SU-DHL-6 (cell line): Measurements from ENCODE around the gene MSH3.

Source experiments
- H2AFZ ChIP-seq: fragments of 200-600 bp; sonication (generic); 2 replicates; pipeline ENCODE4 v1.6.1; 2014; ENCODE audit warnings: low read depth, mild to moderate bottlenecking, moderate library complexity, mixed read lengths, antibody characterized with exemption, low read length; ENCODE audit not compliant: severe bottlenecking
- H3F3A ChIP-seq: fragments of 200-600 bp; shearing (Covaris generic); 2 replicates; pipeline ENCODE4 v1.6.0; 2016; ENCODE audit warnings: antibody characterized with exemption, mild to moderate bottlenecking; ENCODE audit not compliant: insufficient read depth
- H3K27ac ChIP-seq: fragments of 200-600 bp; sonication (generic); 2 replicates; pipeline ENCODE4 v1.5.1; 2016; ENCODE audit warnings: low read depth, mild to moderate bottlenecking, low read length, moderate library complexity, mixed read lengths
- H3K27me3 ChIP-seq: fragments of 200-600 bp; sonication (generic), shearing (Covaris generic); 2 replicates; pipeline ENCODE4 v1.6.0; 2014; ENCODE audit warnings: mild to moderate bottlenecking, low read length
- H3K36me3 ChIP-seq: fragments of 200-600 bp; sonication (generic); 2 replicates; pipeline ENCODE4 v1.6.1; 2014; ENCODE audit warnings: mild to moderate bottlenecking, low read length, mixed read lengths
- H3K4me2 ChIP-seq: fragments of 300-600, 200-600 bp; shearing (Covaris generic), sonication (generic); 2 replicates; pipeline ENCODE4 v1.6.0; 2014; ENCODE audit warnings: low read length, low read depth, mild to moderate bottlenecking; ENCODE audit not compliant: poor library complexity, severe bottlenecking
- H3K4me3 ChIP-seq: fragments of 200-600 bp; sonication (generic); 2 replicates; pipeline ENCODE4 v1.5.1; 2014; ENCODE audit warnings: antibody characterized with exemption, low read length, mild to moderate bottlenecking, mixed read lengths; ENCODE audit not compliant: insufficient read depth, poor library complexity, severe bottlenecking
- H3K79me2 ChIP-seq: fragments of 200-600 bp; sonication (generic); 2 replicates; pipeline ENCODE4 v1.6.1; 2014; ENCODE audit warnings: mild to moderate bottlenecking, low read length, moderate library complexity; ENCODE audit not compliant: insufficient read depth
- H3K9ac ChIP-seq: fragments of 200-600 bp; sonication (generic); 2 replicates; pipeline ENCODE4 v1.7.0; 2014; ENCODE audit warnings: mild to moderate bottlenecking, low read length
- H3K9me2 ChIP-seq: fragments of 200-600 bp; sonication (generic); replicated peaks from 2 replicates; pipeline ENCODE4 v1.6.1; 2014; ENCODE audit warnings: low read length; ENCODE audit not compliant: insufficient read depth
- H3K9me3 ChIP-seq: fragments of 200-600 bp; sonication (generic); 2 replicates; pipeline ENCODE4 v1.6.1; 2014; ENCODE audit warnings: low read length, mixed read lengths; ENCODE audit not compliant: insufficient read depth
- H4K20me1 ChIP-seq: fragments of 200-600 bp; sonication (generic); 2 replicates; pipeline ENCODE4 v1.6.1; 2014; ENCODE audit warnings: low read depth, mild to moderate bottlenecking, antibody characterized with exemption, low read length, moderate library complexity, mixed read lengths
- CTCF ChIP-seq: fragments of 200-600 bp; sonication (generic); IDR thresholded peaks from one replicate; pipeline ENCODE4 v1.5.1; 2017; ENCODE audit warnings: antibody characterized with exemption, mild to moderate bottlenecking, low read length, moderate library complexity; ENCODE audit not compliant: insufficient read depth, poor library complexity, severe bottlenecking
- EZH2phosphoT487 ChIP-seq: fragments of 200-600 bp; sonication (generic), shearing (Covaris generic); conservative IDR thresholded peaks from 2 replicates; pipeline ENCODE4 v1.6.1; 2018; ENCODE audit warnings: mild to moderate bottlenecking, antibody characterized with exemption, low read length, moderate library complexity, mixed read lengths

The MSH3 gene

GRCh38 chr5:80714570-80715298 is 60.3 kb downstream of the MSH3 start:
- Histone ChIP-seq H3K9me2 (no peaks in the 10 kb centered on the region), H3K4me3 (no peak overlapping the region), H3K27ac (no peak overlapping the region), H3K4me2 (no peak overlapping the region), H2AFZ (no peak overlapping the region), H3K79me2 (no peaks in the 10 kb centered on the region), H3K9me3 (no peaks in the 10 kb centered on the region), H4K20me1 (no peaks in the 10 kb centered on the region), H3F3A (no peaks in the 10 kb centered on the region), H3K27me3 (no peaks in the 10 kb centered on the region), H3K9ac (no peak overlapping the region), H3K36me3 (peaks cover 7% of the 10 kb centered on the region; the same call in 1 of the 2 replicates)
- TF ChIP-seq CTCF (no peak), EZH2phosphoT487 (no peak)

- Histone ChIP-seq H3K36me3 (peaks cover 7% of the 10 kb centered on the region; the same call in 1 of the 2 replicates), H4K20me1 (no peaks in the 10 kb centered on the region), H3K9me2 (no peaks in the 10 kb centered on the region), H3K79me2 (no peaks in the 10 kb centered on the region), H3K27me3 (no peaks in the 10 kb centered on the region), H3K9ac (no peak overlapping the region), H3F3A (no peaks in the 10 kb centered on the region), H3K4me2 (no peak overlapping the region), H2AFZ (no peak overlapping the region), H3K27ac (no peak overlapping the region), H3K9me3 (no peaks in the 10 kb centered on the region), H3K4me3 (no peak overlapping the region)
- no peak for TF ChIP-seq CTCF
- no peak for TF ChIP-seq EZH2phosphoT487
Observed at GRCh38 chr5:80715887-80716286, 61.4 kb downstream of the MSH3 start.

GRCh38 chr5:80720181-80720580 is 65.7 kb downstream of the MSH3 start:
- Histone ChIP-seq H3F3A (no peaks in the 10 kb centered on the region), H3K9me2 (no peaks in the 10 kb centered on the region), H3K4me2 (no peak overlapping the region), H3K4me3 (no peak overlapping the region), H3K27ac (no peak overlapping the region), H2AFZ (no peak overlapping the region), H3K27me3 (no peaks in the 10 kb centered on the region), H4K20me1 (no peaks in the 10 kb centered on the region), H3K9me3 (no peaks in the 10 kb centered on the region), H3K36me3 (peaks cover 7% of the 10 kb centered on the region; the same call in 1 of the 2 replicates), H3K79me2 (no peaks in the 10 kb centered on the region), H3K9ac (no peak overlapping the region)
- TF ChIP-seq CTCF (no peak), EZH2phosphoT487 (no peak)
